NB4 (cell line): Measurements from ENCODE around the gene PNKP.

Experiments used
- POLR2A ChIP-seq: IDR thresholded peaks from 2 replicates; pipeline ENCODE4 v1.6.1; 2011; ENCODE audit warnings: mild to moderate bottlenecking; ENCODE audit not compliant: insufficient read length; ENCODE audit errors: extremely low read depth
- TF ChIP-seq, protein P1 (sequence below): IDR thresholded peaks from one replicate; pipeline ENCODE4 v1.5.1; 2012; ENCODE audit warnings: low read depth, low read length

GRCh38 chr19:49845414-49845813, 22.0 kb downstream of the PNKP start:
- TF ChIP-seq, protein P1, sequence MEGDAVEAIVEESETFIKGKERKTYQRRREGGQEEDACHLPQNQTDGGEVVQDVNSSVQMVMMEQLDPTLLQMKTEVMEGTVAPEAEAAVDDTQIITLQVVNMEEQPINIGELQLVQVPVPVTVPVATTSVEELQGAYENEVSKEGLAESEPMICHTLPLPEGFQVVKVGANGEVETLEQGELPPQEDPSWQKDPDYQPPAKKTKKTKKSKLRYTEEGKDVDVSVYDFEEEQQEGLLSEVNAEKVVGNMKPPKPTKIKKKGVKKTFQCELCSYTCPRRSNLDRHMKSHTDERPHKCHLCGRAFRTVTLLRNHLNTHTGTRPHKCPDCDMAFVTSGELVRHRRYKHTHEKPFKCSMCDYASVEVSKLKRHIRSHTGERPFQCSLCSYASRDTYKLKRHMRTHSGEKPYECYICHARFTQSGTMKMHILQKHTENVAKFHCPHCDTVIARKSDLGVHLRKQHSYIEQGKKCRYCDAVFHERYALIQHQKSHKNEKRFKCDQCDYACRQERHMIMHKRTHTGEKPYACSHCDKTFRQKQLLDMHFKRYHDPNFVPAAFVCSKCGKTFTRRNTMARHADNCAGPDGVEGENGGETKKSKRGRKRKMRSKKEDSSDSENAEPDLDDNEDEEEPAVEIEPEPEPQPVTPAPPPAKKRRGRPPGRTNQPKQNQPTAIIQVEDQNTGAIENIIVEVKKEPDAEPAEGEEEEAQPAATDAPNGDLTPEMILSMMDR: no peak
- no peak for TF ChIP-seq POLR2A
